Measurements from ENCODE around the gene CLUH.

Gene CLUH

GRCh38 chr17:2721603-2722002, 10.0 kb upstream of the CLUH start:
- no peak for DNase-seq (ENCODE audit: low read depth)

DNA sequence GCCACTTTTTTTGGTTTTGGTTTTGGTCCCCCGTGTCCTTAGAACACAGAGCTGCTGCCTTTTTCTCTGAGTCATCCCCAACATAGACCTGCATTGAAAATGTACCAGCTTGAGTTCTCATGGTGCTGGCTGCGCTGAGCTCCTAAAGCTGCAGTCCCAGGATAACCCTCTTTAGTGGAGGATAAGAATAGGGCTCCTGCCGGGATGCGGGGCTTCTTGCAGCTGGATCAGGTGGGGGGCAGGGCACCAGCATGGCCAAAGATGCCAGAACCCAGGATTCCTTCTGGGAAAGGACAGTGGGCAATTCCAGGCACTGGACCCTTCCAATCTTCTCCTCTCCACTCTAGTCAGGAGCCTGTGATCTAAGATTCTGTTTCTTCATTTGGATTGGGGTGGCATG, 8.3 kb upstream of the CLUH start:
- no peak for DNase-seq (ENCODE audit: low read depth)

- no peak for DNase-seq (ENCODE audit: low read depth)
Observed at GRCh38 chr17:2718150-2718938, 6.8 kb upstream of the CLUH start.

DNA sequence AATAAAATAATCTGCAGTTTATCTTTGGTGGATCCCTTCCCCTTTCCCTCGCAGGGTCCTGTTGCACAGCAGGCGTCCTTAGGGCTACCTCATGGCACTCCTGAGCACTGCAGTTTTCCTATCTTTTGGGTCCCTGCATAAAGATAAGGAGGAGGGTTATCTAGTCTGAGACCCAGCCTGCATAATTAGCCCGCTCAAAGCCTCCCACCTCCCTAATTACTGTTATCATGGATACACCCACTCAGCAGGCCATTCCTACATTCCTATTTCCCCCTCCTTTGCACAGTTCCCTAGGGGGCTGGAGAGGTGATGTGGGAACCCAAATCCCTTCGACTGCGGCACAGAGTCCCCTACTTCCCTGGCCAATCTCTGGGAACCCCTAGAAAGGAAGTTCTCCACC, 5.1 kb upstream of the CLUH start:
- no peak for DNase-seq (ENCODE audit: low read depth)

GRCh38 chr17:2713881-2714280, 2.3 kb upstream of the CLUH start:
- DNase-seq (ENCODE audit: low read depth) = no peak

DNA sequence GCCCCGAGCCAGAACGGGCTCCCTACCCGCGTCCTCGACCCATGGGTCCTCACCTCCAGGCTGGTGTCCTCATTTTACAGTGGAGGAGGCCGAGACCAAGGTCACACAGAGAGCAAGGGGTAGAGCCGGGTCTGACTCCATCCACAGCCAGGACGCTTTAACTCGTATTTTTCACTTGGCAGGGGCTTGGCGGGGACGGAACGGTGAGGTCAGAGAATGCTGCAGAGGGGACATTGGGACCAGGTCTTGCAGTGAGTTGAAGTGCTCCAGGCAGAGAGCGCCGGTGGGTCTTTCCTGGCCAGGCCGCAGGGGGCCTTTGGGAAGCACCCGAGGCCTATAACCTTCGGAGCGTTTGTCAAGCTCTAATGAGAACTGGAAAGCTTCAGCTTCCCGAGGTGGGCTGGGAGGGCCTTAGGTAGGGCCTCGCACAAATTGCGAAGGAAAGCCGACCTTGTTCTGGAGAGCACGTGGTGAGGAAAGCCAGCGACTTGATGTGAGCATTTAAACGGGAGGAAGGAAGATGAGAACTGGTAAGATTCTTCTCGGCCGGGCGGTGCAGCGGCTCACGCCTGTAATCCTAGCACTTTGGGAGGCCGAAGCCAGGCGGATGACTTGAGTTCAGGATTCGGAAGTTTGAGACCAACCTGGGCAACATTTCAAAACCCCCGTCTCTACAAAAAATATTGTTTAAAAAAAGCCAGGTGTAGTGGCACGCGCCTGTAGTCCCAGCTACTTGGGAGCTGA, 908 bp upstream of the CLUH start:
- DNase-seq (ENCODE audit: low read depth) = no peak

DNA sequence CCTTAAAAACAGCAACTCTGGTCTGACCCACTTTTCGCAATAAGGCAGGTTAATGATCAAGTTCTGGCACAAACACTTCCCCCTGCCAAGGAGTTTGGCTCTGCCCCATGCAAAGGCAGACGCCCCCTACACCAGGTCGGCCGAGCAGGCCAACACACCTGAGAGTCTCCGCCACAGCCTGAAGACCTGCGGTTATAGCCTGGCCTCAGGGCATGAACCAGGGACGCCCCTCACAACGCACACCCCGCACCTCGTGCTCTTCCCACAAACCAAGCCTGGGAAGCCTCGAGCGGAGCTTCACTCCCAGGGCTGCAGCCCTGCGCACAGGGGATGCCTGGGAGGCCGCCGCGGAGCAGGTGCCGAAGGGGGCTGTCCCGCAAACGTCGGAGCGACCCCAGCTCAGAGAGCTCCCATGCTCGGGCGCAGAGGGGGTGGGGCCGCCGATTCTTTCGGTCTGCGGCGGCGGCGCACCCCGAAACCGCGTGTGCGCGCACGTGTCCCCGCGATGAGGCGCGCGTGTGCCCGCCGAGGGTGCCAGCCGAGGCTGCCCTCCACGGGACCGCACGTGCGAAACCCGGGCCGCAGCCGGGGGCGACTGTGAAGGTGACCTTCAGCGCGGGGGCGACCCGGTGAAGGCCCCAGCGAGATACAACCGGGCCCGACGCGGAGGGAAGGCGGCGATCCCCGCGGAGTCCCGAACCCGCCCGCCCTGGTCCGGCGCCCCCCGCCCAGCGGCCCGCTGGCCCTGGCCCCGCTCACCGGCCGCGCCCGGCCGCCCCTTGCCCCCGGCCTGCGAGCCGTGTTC, 559 bp downstream of the CLUH start:
- peak; percentile 15 for DNase-seq (ENCODE audit: low read depth)

GRCh38 chr17:2710071-2710802, 1.3 kb downstream of the CLUH start:
- DNase-seq (ENCODE audit: low read depth) = no peak

DNA sequence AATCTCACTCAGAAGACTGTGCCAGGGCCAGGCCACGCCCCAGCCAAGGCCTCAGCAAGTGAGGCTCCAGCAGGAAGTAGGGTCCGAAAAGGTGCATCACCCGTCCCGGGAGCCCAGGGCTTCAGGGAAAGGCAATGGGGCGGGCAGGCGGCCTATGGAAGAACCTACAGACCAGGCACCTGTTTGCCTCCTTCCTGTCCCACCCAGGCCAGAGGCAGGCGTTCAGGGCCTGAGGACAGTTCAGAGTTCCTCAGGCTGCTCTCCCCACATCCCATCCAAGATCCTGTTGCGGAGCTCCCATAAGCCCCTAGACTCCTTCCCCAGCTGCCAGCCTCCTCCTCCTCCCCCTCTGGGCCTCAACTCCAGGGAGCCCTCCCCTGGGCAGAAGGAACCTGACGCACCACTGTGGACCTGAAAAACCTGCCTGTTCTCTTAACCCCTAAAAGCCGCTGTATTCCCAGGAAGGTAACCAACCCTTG, 2.3 kb downstream of the CLUH start:
- DNase-seq (ENCODE audit: low read depth) = no peak

GRCh38 chr17:2708585-2709182, 2.9 kb downstream of the CLUH start:
- DNase-seq (ENCODE audit: low read depth) = no peak

GRCh38 chr17:2707721-2708584, 3.6 kb downstream of the CLUH start:
- no peak for DNase-seq (ENCODE audit: low read depth)

- DNase-seq (ENCODE audit: low read depth) = no peak
Observed at GRCh38 chr17:2706911-2707510, 4.6 kb downstream of the CLUH start.

GRCh38 chr17:2705888-2706795, 5.4 kb downstream of the CLUH start:
- no peak for DNase-seq (ENCODE audit: low read depth)

DNA sequence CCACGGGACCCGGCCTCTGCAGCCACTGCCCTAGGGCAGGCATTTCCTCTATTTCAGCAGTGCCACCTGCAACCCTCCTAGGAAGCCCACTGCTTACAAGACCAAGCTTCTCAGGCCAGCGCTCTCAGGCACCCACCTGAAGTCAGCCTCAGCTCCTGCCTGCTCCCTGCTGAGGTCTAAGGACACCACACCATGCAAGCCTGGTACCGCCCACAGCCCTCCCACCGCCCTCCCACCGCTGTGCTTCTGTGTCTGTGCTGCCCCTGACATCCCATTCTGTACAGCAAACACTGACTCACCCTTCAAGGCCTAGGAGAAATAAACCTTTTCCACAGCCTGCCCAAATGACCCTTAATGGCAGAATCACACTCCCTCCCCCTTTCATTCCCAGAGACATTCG, 6.3 kb downstream of the CLUH start:
- DNase-seq (ENCODE audit: low read depth) = no peak

- DNase-seq (ENCODE audit: low read depth) = no peak
Observed at GRCh38 chr17:2704890-2705248, 6.7 kb downstream of the CLUH start.

GRCh38 chr17:2704031-2704889, 7.3 kb downstream of the CLUH start:
- DNase-seq (ENCODE audit: low read depth) = no peak

DNA sequence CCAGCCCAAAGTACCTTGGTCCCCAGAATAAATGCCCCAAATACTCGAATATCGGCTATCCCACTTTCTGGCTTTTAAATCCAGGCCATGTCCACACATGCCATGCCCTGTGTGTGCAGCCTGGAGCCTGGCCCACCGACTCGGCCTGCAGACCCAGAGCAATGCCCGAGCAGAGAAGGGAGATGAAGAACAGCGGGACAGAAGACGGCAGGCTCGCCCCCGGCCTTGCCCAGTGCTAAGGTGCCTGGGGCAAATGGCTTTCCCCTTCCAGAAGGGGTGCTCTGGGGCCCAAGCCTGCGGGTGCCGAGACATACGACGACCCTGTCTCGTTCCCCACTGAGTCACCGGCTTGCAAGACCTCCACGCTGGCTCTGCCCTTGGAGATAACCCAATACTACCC, 8.0 kb downstream of the CLUH start:
- DNase-seq (ENCODE audit: low read depth) = no peak

- no peak for DNase-seq (ENCODE audit: low read depth)
Observed at GRCh38 chr17:2703181-2703580, 8.4 kb downstream of the CLUH start.

Measured in stimulated activated CD8-positive, alpha-beta memory T cell treated with anti-CD3 and anti-CD28 coated beads, Interleukin-12 subunit alpha, Interleukin-12 subunit beta, amount 100 ng/mL, for 4 hours (primary cell).